K562 (cell line): Measurements from ENCODE around the gene KRT8. TPM values are rescaled to one million over a fixed set of nuclear protein-coding genes. Genes with fewer than 3 reads are reported as not detected.

Experiments
- BCOR ChIP-seq: fragments of 450-650 bp; IDR thresholded peaks from 2 replicates; pipeline ENCODE4 v1.6.1; 2016
- BHLHE40 ChIP-seq: IDR thresholded peaks from 2 replicates; pipeline ENCODE4 v1.6.1; 2011; ENCODE audit warnings: low read length, improper control_type of control experiment
- EP300 ChIP-seq: IDR thresholded peaks from 2 replicates; pipeline ENCODE4 v1.6.1; 2012; ENCODE audit warnings: low read length, improper control_type of control experiment
- ETV1 ChIP-seq: fragments of 450-650 bp; conservative IDR thresholded peaks from 2 replicates; pipeline ENCODE4 v1.6.1; 2016; ENCODE audit warnings: missing genetic modification characterization, control low read depth, low read depth, missing compliant biosample characterization
- ILK ChIP-seq: fragments of 450-650 bp; IDR thresholded peaks from 2 replicates; pipeline ENCODE4 v1.6.1; 2016; ENCODE audit warnings: missing genetic modification characterization, low read depth, mild to moderate bottlenecking, missing compliant biosample characterization, moderate library complexity, borderline replicate concordance
- PHTF2 ChIP-seq: fragments of 250-450 bp; sonication (Bioruptor Pico); IDR thresholded peaks from 2 replicates; pipeline ENCODE4 v1.5.0; 2021; ENCODE audit warnings: mild to moderate bottlenecking
- SMARCE1 ChIP-seq: fragments of 450-650 bp; IDR thresholded peaks from 2 replicates; pipeline ENCODE4 v1.7.1; 2016; ENCODE audit warnings: mild to moderate bottlenecking
- TAF9B ChIP-seq: fragments of 450-650 bp; IDR thresholded peaks from 2 replicates; pipeline ENCODE4 v1.6.1; 2018; ENCODE audit warnings: mild to moderate bottlenecking; ENCODE audit not compliant: partially characterized antibody
- ZFX ChIP-seq: sonication (generic); formaldehyde crosslinking; IDR thresholded peaks from 2 replicates; pipeline ENCODE4 v1.8.0; 2022; ENCODE audit warnings: mild to moderate bottlenecking, missing genetic modification reagents, moderate library complexity
- polyA plus RNA-seq, 8 experiments: library from polyadenylated mRNA; depleted of rRNA in 4 of 8; stranded (reverse) in 5 of 8; unstranded in 3 of 8; fragments of >200 nt; fragmentation: Nextera tagmentation in 2 of 8; fragmentation: Illumina TruSeq in 1 of 8; extraction: Ambion mirVana in 2 of 8; extraction: Trizol in 1 of 8; gene quantifications; 2 replicates each; pipeline versions ENCODE4 v1.2.1 to v1.2.3, GENCODE V29; 2011 to 2014; ENCODE audit warnings: inconsistent platforms in 1 of 8, missing spikeins in 1 of 8
- total RNA-seq, 7 experiments: library from RNA; depleted of rRNA in 6 of 7; stranded (reverse); fragments of >200 nt in 6 of 7; fragmentation: Illumina TruSeq in 2 of 7; extraction: Trizol in 2 of 7; gene quantifications; 2 replicates each; pipeline versions ENCODE4 v1.2.1 to v1.2.3, GENCODE V29; 2011 to 2021; ENCODE audit warnings: low replicate concordance in 1 of 7
- TF ChIP-seq, protein P1 (sequence below): sonication (generic); formaldehyde crosslinking; IDR thresholded peaks from 2 replicates; pipeline ENCODE4 v1.4.0; 2020; ENCODE audit warnings: mild to moderate bottlenecking, missing genetic modification reagents
- TF ChIP-seq, protein P2 (sequence below): sonication (generic); formaldehyde crosslinking; IDR thresholded peaks from 2 replicates; pipeline ENCODE4 v1.8.0; 2022; ENCODE audit warnings: missing genetic modification reagents, mild to moderate bottlenecking, moderate library complexity, borderline replicate concordance
- TF ChIP-seq, protein P3 (sequence below): sonication (generic); formaldehyde crosslinking; IDR thresholded peaks from 2 replicates; pipeline ENCODE4 v1.8.0; 2022; ENCODE audit warnings: mild to moderate bottlenecking, missing genetic modification reagents
- TF ChIP-seq, protein P4 (sequence below): IDR thresholded peaks from 2 replicates; pipeline ENCODE4 v1.6.1; 2014; ENCODE audit warnings: antibody characterized with exemption
- TF ChIP-seq, protein P5 (sequence below): IDR thresholded peaks from 2 replicates; pipeline ENCODE4 v1.6.1; 2011; ENCODE audit warnings: borderline replicate concordance, low read depth, mild to moderate bottlenecking, moderate library complexity, low read length; ENCODE audit not compliant: insufficient read depth, poor library complexity, severe bottlenecking
- TF ChIP-seq, protein P6 (sequence below): sonication (generic); formaldehyde crosslinking; IDR thresholded peaks from 2 replicates; pipeline ENCODE4 v1.8.1; 2023; ENCODE audit warnings: mild to moderate bottlenecking, missing genetic modification reagents
- TF ChIP-seq, protein P7 (sequence below): fragments of 450-650 bp; formaldehyde crosslinking; IDR thresholded peaks from 2 replicates; pipeline ENCODE4 v1.4.0; 2022; ENCODE audit warnings: mild to moderate bottlenecking, moderate library complexity

Gene KRT8
- total and polyA plus RNA-seq, 9 of the 15 experiments (the other 6 are each of a cell fraction or from before 2014, with no cell fraction given) = 41.5 to 661 (median 260) TPM

DNA sequence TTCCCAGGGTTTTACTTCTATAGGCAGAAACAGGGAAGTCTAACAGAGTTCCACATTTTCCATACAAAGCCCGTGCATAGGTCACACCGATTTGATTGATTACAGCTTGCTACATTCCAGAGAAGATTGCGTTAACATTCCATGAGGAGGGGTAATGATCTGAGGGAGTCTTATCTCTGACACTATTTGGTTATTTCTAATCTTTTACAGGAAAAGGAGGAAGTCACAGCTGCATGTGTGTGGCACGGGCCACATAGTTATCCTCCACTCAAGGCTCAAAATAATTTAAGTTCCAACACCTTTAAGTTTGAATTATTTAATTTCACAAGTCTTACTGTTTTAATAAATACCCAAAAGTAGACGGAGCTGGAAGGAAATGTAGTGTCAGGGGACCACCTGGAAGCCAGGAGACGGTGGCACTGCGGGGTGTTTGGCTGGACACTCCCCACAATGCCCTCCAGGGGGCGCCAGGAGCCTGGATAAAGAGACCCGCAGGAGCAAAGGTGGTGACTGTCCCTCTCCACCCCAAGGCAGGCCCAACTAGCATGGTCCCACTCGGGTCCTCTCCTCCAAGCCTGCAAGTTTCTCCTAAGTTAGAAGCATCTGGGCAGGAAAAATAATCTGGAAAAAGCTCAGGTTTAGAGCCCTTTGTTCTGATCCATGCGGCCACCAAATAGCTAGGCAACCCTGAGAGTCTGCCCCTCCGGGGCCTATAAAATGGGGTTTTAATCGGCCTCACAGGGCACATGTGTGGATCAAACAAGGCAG lies 20.2 kb downstream of the KRT8 start (continued):
- TF ChIP-seq, protein P1, sequence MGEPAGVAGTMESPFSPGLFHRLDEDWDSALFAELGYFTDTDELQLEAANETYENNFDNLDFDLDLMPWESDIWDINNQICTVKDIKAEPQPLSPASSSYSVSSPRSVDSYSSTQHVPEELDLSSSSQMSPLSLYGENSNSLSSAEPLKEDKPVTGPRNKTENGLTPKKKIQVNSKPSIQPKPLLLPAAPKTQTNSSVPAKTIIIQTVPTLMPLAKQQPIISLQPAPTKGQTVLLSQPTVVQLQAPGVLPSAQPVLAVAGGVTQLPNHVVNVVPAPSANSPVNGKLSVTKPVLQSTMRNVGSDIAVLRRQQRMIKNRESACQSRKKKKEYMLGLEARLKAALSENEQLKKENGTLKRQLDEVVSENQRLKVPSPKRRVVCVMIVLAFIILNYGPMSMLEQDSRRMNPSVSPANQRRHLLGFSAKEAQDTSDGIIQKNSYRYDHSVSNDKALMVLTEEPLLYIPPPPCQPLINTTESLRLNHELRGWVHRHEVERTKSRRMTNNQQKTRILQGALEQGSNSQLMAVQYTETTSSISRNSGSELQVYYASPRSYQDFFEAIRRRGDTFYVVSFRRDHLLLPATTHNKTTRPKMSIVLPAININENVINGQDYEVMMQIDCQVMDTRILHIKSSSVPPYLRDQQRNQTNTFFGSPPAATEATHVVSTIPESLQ (CRISPR knock-in tag) = 0 out of 2 replicates have a peak, but pooled peaks have one; percentile 41
- no peak for TF ChIP-seq PHTF2 (CRISPR knock-in tag)
- TF ChIP-seq, protein P2, sequence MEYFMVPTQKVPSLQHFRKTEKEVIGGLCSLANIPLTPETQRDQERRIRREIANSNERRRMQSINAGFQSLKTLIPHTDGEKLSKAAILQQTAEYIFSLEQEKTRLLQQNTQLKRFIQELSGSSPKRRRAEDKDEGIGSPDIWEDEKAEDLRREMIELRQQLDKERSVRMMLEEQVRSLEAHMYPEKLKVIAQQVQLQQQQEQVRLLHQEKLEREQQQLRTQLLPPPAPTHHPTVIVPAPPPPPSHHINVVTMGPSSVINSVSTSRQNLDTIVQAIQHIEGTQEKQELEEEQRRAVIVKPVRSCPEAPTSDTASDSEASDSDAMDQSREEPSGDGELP (CRISPR knock-in tag) = peak; percentile 65
- TF ChIP-seq ETV1 (tag) = no peak
- TF ChIP-seq, protein P3, sequence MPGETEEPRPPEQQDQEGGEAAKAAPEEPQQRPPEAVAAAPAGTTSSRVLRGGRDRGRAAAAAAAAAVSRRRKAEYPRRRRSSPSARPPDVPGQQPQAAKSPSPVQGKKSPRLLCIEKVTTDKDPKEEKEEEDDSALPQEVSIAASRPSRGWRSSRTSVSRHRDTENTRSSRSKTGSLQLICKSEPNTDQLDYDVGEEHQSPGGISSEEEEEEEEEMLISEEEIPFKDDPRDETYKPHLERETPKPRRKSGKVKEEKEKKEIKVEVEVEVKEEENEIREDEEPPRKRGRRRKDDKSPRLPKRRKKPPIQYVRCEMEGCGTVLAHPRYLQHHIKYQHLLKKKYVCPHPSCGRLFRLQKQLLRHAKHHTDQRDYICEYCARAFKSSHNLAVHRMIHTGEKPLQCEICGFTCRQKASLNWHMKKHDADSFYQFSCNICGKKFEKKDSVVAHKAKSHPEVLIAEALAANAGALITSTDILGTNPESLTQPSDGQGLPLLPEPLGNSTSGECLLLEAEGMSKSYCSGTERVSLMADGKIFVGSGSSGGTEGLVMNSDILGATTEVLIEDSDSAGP = no peak
- no peak for TF ChIP-seq SMARCE1
- no peak for TF ChIP-seq TAF9B
- TF ChIP-seq, protein P4, sequence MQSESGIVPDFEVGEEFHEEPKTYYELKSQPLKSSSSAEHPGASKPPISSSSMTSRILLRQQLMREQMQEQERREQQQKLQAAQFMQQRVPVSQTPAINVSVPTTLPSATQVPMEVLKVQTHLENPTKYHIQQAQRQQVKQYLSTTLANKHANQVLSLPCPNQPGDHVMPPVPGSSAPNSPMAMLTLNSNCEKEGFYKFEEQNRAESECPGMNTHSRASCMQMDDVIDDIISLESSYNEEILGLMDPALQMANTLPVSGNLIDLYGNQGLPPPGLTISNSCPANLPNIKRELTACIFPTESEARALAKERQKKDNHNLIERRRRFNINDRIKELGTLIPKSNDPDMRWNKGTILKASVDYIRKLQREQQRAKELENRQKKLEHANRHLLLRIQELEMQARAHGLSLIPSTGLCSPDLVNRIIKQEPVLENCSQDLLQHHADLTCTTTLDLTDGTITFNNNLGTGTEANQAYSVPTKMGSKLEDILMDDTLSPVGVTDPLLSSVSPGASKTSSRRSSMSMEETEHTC = no peak
- no peak for TF ChIP-seq BCOR
- peak; percentile 30; the same call in 1 of the 2 replicates for TF ChIP-seq BHLHE40
- TF ChIP-seq, protein P5, sequence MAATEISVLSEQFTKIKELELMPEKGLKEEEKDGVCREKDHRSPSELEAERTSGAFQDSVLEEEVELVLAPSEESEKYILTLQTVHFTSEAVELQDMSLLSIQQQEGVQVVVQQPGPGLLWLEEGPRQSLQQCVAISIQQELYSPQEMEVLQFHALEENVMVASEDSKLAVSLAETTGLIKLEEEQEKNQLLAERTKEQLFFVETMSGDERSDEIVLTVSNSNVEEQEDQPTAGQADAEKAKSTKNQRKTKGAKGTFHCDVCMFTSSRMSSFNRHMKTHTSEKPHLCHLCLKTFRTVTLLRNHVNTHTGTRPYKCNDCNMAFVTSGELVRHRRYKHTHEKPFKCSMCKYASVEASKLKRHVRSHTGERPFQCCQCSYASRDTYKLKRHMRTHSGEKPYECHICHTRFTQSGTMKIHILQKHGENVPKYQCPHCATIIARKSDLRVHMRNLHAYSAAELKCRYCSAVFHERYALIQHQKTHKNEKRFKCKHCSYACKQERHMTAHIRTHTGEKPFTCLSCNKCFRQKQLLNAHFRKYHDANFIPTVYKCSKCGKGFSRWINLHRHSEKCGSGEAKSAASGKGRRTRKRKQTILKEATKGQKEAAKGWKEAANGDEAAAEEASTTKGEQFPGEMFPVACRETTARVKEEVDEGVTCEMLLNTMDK = peak; percentile 13
- TF ChIP-seq, protein P6, sequence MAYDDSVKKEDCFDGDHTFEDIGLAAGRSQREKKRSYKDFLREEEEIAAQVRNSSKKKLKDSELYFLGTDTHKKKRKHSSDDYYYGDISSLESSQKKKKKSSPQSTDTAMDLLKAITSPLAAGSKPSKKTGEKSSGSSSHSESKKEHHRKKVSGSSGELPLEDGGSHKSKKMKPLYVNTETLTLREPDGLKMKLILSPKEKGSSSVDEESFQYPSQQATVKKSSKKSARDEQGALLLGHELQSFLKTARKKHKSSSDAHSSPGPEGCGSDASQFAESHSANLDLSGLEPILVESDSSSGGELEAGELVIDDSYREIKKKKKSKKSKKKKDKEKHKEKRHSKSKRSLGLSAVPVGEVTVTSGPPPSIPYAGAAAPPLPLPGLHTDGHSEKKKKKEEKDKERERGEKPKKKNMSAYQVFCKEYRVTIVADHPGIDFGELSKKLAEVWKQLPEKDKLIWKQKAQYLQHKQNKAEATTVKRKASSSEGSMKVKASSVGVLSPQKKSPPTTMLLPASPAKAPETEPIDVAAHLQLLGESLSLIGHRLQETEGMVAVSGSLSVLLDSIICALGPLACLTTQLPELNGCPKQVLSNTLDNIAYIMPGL (CRISPR knock-in tag) = no peak
- no peak for TF ChIP-seq ILK (tag)
- TF ChIP-seq ZFX (CRISPR knock-in tag) = no peak
- TF ChIP-seq, protein P7, sequence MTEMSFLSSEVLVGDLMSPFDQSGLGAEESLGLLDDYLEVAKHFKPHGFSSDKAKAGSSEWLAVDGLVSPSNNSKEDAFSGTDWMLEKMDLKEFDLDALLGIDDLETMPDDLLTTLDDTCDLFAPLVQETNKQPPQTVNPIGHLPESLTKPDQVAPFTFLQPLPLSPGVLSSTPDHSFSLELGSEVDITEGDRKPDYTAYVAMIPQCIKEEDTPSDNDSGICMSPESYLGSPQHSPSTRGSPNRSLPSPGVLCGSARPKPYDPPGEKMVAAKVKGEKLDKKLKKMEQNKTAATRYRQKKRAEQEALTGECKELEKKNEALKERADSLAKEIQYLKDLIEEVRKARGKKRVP = no peak
- no peak for TF ChIP-seq EP300
